KMS-11 (cell line): ENCODE data around the gene TACR1.
"Not testable (repeated sequence)": the region's sequence is repeated elsewhere in the genome, so short reads cannot be mapped to it uniquely, and the experiment has no call there.

Experiments used
- H2AFZ ChIP-seq: fragments of 200-600 bp; sonication (generic); 2 replicates; pipeline ENCODE4 v1.6.1; 2016; ENCODE audit warnings: antibody characterized with exemption, mixed run types, low read depth
- H3K27ac ChIP-seq: fragments of 200-600 bp; sonication (generic); 2 replicates; pipeline ENCODE4 v1.6.1; 2016; ENCODE audit warnings: mild to moderate bottlenecking, mixed run types
- H3K27me3 ChIP-seq: fragments of 200-600 bp; sonication (generic); 2 replicates; pipeline ENCODE4 v1.6.1; 2017; ENCODE audit warnings: mild to moderate bottlenecking, low read depth, mixed run types, moderate library complexity; ENCODE audit not compliant: insufficient read depth
- H3K36me3 ChIP-seq: fragments of 200-600 bp; sonication (generic); 2 replicates; pipeline ENCODE4 v1.6.1; 2017; ENCODE audit warnings: mild to moderate bottlenecking, mixed run types; ENCODE audit not compliant: insufficient read depth
- H3K4me1 ChIP-seq: fragments of 200-600 bp; sonication (generic); 2 replicates; pipeline ENCODE4 v1.6.1; 2016; ENCODE audit warnings: mild to moderate bottlenecking, low read depth, mixed run types; ENCODE audit not compliant: poor library complexity, severe bottlenecking
- H3K4me2 ChIP-seq: fragments of 200-600 bp; sonication (generic); 2 replicates; pipeline ENCODE4 v1.7.0; 2016; ENCODE audit warnings: mild to moderate bottlenecking, mixed run types
- H3K4me3 ChIP-seq: fragments of 200-600 bp; sonication (generic); IDR thresholded peaks from 2 replicates; pipeline ENCODE4 v1.6.1; 2017; ENCODE audit warnings: low read depth, low read length, mixed read lengths; ENCODE audit not compliant: insufficient read depth
- H3K79me2 ChIP-seq: fragments of 200-600 bp; sonication (generic); 2 replicates; pipeline ENCODE4 v1.6.1; 2016; ENCODE audit warnings: low read depth, mixed run types; ENCODE audit not compliant: insufficient read depth
- H3K9ac ChIP-seq: fragments of 200-600 bp; sonication (generic); 2 replicates; pipeline ENCODE4 v1.6.1; 2016; ENCODE audit warnings: mild to moderate bottlenecking, mixed run types
- H4K20me1 ChIP-seq: fragments of 200-600 bp; sonication (generic); 2 replicates; pipeline ENCODE4 v1.6.1; 2016; ENCODE audit warnings: mild to moderate bottlenecking, mixed run types; ENCODE audit not compliant: insufficient read depth
- CTCF ChIP-seq: fragments of 200-600 bp; sonication (generic); conservative IDR thresholded peaks from 2 replicates; pipeline ENCODE4 v1.6.1; 2017; ENCODE audit warnings: low read depth, mild to moderate bottlenecking, antibody characterized with exemption, low read length, moderate library complexity, mixed read lengths

TACR1 gene

GRCh38 chr2:75221862-75222261 lies 22.5 kb upstream of the TACR1 start:
- Histone ChIP-seq H2AFZ (no peak overlapping the region), H3K27me3 (no peaks in the 10 kb centered on the region), H4K20me1 (no peaks in the 10 kb centered on the region), H3K4me3 (no peak overlapping the region), H3K4me2 (no peak overlapping the region), H3K27ac (no peak overlapping the region), H3K9ac (no peak overlapping the region), H3K36me3 (no peaks in the 10 kb centered on the region), H3K4me1 (peaks cover 14% of the 10 kb centered on the region), H3K79me2 (no peaks in the 10 kb centered on the region)
- no peak for TF ChIP-seq CTCF

GRCh38 chr2:75219213-75219612 lies 19.9 kb upstream of the TACR1 start:
- H4K20me1 ChIP-seq, H3K9ac ChIP-seq, H3K4me2 ChIP-seq, H3K27ac ChIP-seq, H2AFZ ChIP-seq, H3K4me3 ChIP-seq, H3K4me1 ChIP-seq, H3K79me2 ChIP-seq, H3K36me3 ChIP-seq, H3K27me3 ChIP-seq: not testable (repeated sequence)

- H3K27ac ChIP-seq = no peak overlapping the region
- no peak overlapping the region for H3K9ac ChIP-seq
Observed at GRCh38 chr2:75211266-75211770, 12.0 kb upstream of the TACR1 start.

GRCh38 chr2:75210409-75210808 lies 11.1 kb upstream of the TACR1 start:
- H4K20me1 ChIP-seq = no peaks in the 10 kb centered on the region

More at GRCh38 chr2:75211266-75211770, 12.0 kb upstream of the TACR1 start:
- no peaks in the 10 kb centered on the region for H4K20me1 ChIP-seq
- no peaks in the 10 kb centered on the region for H3K36me3 ChIP-seq
- H3K4me3 ChIP-seq = no peak overlapping the region
- no peak overlapping the region for H2AFZ ChIP-seq
- no peaks in the 10 kb centered on the region for H3K79me2 ChIP-seq
- no peaks in the 10 kb centered on the region for H3K4me1 ChIP-seq
- no peak for TF ChIP-seq CTCF
- H3K27me3 ChIP-seq = no peaks in the 10 kb centered on the region
- no peak overlapping the region for H3K4me2 ChIP-seq

More at GRCh38 chr2:75210409-75210808, 11.1 kb upstream of the TACR1 start:
- TF ChIP-seq CTCF = no peak
- no peak overlapping the region for H3K4me2 ChIP-seq
- H3K4me1 ChIP-seq = no peaks in the 10 kb centered on the region
- no peak overlapping the region for H3K9ac ChIP-seq
- no peak overlapping the region for H2AFZ ChIP-seq
- no peaks in the 10 kb centered on the region for H3K79me2 ChIP-seq
- no peaks in the 10 kb centered on the region for H3K36me3 ChIP-seq
- H3K27me3 ChIP-seq = no peaks in the 10 kb centered on the region
- H3K27ac ChIP-seq = no peak overlapping the region
- H3K4me3 ChIP-seq = no peak overlapping the region
